Measurements from ENCODE around the gene SEPHS1. TPM values are rescaled to one million over a fixed set of nuclear protein-coding genes. Genes with fewer than 3 reads are reported as not detected.
A peak's percentile ranks its signal among the peaks of the same experiment; 100 is the strongest.
"Not testable (repeated sequence)": the region's sequence is repeated elsewhere in the genome, so short reads cannot be mapped to it uniquely, and the experiment has no call there.

SEPHS1 gene
- total RNA-seq, 1 donor from 2014 or later, result 34.1 TPM

GRCh38 chr10:13284050-13284449, 64.0 kb downstream of the SEPHS1 start:
- no peak for DNase-seq (ENCODE audit: low read depth in 2 of 2)

- DNase-seq (ENCODE audit: low read depth in 2 of 2), result not testable (repeated sequence)
Observed at GRCh38 chr10:13282348-13282747, 65.7 kb downstream of the SEPHS1 start.

GRCh38 chr10:13276749-13277365, 71.2 kb downstream of the SEPHS1 start:
- peak; percentile 11 to 18 for DNase-seq (ENCODE audit: low read depth in 2 of 2)

GRCh38 chr10:13276146-13276545, 71.9 kb downstream of the SEPHS1 start:
- not testable (repeated sequence) for DNase-seq (ENCODE audit: low read depth in 2 of 2)

GRCh38 chr10:13272164-13272571, 75.9 kb downstream of the SEPHS1 start:
- DNase-seq (ENCODE audit: low read depth in 2 of 2), result no peak

- DNase-seq (ENCODE audit: low read depth in 2 of 2), result peak in 1 of 2 donors; percentile 37
Observed at GRCh38 chr10:13271552-13272163, 76.4 kb downstream of the SEPHS1 start.

- DNase-seq (ENCODE audit: low read depth in 2 of 2), result no peak
Observed at GRCh38 chr10:13270877-13271551, 77.1 kb downstream of the SEPHS1 start.

GRCh38 chr10:13268841-13269240, 79.3 kb downstream of the SEPHS1 start:
- no peak for DNase-seq (ENCODE audit: low read depth in 2 of 2)

- DNase-seq (ENCODE audit: low read depth in 2 of 2), result no peak
Observed at GRCh38 chr10:13268310-13268709, 79.8 kb downstream of the SEPHS1 start.

Other genes with a start within 250 kb of the SEPHS1 start
- gene OPTN, start 248.1 kb downstream of the SEPHS1 start, total RNA-seq, result 66.9 and 70.9 TPM in 2 replicates
- gene MCM10, start 186.7 kb downstream of the SEPHS1 start, total RNA-seq, result 4.6 and 9.6 TPM in 2 replicates
- gene UCMA, start 113.9 kb downstream of the SEPHS1 start, total RNA-seq, result not detected in 2 replicates
- 5.8 and 8.1 TPM in 2 replicates for gene PHYH, start 48.2 kb downstream of the SEPHS1 start, total RNA-seq
- gene BEND7, start 180.7 kb upstream of the SEPHS1 start, total RNA-seq, result 4.9 and 8.5 TPM in 2 replicates
- 15.9 and 19.0 TPM in 2 replicates for gene PRPF18, start 238.7 kb upstream of the SEPHS1 start, total RNA-seq